Measurements from ENCODE around the gene PEAR1.
A peak's percentile ranks its signal among the peaks of the same experiment; 100 is the strongest.

The PEAR1 gene

DNA sequence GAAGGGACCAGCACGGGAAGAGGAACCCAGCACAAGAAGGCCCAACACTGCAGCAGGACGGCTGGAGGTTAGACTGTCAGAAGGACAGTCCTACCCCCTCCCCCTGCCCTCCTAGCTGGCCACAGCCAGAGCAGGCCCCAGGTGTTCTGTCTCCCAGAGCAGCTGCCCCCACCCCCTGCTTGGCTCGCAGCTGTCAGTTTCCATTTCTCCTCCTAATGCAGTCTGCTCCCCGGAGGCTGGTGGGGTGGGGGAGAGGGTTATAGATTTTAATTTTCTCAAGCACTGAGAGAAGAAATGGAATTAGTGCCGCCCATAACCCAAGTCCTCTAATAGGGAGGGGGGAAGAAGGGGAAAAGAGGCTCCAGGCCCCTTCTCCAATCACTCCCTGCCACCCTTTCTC lies 13.0 kb upstream of the PEAR1 start:
- TF ChIP-seq, protein P1, sequence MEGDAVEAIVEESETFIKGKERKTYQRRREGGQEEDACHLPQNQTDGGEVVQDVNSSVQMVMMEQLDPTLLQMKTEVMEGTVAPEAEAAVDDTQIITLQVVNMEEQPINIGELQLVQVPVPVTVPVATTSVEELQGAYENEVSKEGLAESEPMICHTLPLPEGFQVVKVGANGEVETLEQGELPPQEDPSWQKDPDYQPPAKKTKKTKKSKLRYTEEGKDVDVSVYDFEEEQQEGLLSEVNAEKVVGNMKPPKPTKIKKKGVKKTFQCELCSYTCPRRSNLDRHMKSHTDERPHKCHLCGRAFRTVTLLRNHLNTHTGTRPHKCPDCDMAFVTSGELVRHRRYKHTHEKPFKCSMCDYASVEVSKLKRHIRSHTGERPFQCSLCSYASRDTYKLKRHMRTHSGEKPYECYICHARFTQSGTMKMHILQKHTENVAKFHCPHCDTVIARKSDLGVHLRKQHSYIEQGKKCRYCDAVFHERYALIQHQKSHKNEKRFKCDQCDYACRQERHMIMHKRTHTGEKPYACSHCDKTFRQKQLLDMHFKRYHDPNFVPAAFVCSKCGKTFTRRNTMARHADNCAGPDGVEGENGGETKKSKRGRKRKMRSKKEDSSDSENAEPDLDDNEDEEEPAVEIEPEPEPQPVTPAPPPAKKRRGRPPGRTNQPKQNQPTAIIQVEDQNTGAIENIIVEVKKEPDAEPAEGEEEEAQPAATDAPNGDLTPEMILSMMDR (IDR thresholded peaks at IDR 0.05; ENCODE audit: unreplicated experiment in 3 of 3), result no peak
- H3K36me3 Mint-ChIP-seq (ENCODE audit: low read depth), result no peaks in the 10 kb centered on the region
- H3K27me3 Mint-ChIP-seq (ENCODE audit: low read depth), result peaks cover 53% of the 10 kb centered on the region
- H3K9me3 Mint-ChIP-seq, result no peaks in the 10 kb centered on the region
- H3K4me1 Mint-ChIP-seq, result peaks cover 35% of the 10 kb centered on the region
- H3K4me3 Mint-ChIP-seq, result no peak overlapping the region
- H3K27ac Mint-ChIP-seq, result no peak overlapping the region

DNA sequence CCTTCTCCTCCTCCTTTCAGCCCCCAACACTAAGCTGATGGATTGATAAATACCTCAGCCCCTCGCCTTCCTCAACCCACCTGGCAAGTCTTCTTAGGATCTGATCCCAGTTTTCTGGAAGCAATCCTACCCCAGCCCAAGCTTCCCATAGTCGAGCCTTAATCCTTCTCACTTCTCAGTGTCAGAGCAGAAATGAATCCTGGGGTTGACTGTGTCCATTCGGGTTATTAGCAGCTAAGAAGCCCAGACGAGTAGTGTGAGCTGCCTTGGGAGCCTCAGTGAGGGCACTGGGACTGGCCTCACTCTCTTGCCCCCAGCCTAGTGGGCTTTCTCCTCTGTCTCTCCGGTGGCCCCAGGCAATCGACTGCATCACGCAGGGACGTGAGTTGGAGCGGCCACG lies 12.4 kb upstream of the PEAR1 start:
- TF ChIP-seq, protein P1 (IDR thresholded peaks at IDR 0.05; ENCODE audit: unreplicated experiment in 3 of 3), result no peak
- Mint-ChIP-seq H3K27ac (peak overlapping the region in 2 of 3 experiments; percentile 3 to 46), H3K27me3 (ENCODE audit: low read depth) (peaks cover 53% of the 10 kb centered on the region), H3K4me1 (peaks cover 41% of the 10 kb centered on the region), H3K9me3 (no peaks in the 10 kb centered on the region), H3K4me3 (peak overlapping the region in 1 of 3 experiments; percentile 13), H3K36me3 (ENCODE audit: low read depth) (no peaks in the 10 kb centered on the region)

DNA sequence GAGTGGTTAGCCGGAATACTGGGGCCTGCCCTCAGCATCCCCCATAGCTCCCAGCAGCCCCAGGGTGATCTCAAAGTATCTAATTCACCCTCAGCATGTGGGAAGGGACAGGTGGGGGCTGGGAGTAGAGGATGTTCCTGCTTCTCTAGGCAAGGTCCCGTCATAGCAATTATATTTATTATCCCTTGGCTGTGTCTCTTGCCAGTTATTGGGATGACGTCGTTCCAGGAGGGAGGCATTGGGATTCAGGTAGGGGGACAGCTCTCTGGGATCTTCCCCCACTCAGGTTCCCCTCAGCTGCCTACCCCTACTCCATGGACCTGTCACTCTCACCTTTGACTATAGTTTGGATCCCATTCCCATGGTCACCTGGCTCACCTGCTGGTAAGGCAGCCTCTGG lies 11.9 kb upstream of the PEAR1 start:
- H3K36me3 Mint-ChIP-seq (ENCODE audit: low read depth), result no peaks in the 10 kb centered on the region
- H3K9me3 Mint-ChIP-seq, result no peaks in the 10 kb centered on the region
- peaks cover 42% of the 10 kb centered on the region for H3K4me1 Mint-ChIP-seq
- H3K27me3 Mint-ChIP-seq (ENCODE audit: low read depth), result peaks cover 49% of the 10 kb centered on the region
- H3K27ac Mint-ChIP-seq, result no peak overlapping the region
- H3K4me3 Mint-ChIP-seq, result no peak overlapping the region
- TF ChIP-seq, protein P1 (IDR thresholded peaks at IDR 0.05; ENCODE audit: unreplicated experiment in 3 of 3), result no peak

DNA sequence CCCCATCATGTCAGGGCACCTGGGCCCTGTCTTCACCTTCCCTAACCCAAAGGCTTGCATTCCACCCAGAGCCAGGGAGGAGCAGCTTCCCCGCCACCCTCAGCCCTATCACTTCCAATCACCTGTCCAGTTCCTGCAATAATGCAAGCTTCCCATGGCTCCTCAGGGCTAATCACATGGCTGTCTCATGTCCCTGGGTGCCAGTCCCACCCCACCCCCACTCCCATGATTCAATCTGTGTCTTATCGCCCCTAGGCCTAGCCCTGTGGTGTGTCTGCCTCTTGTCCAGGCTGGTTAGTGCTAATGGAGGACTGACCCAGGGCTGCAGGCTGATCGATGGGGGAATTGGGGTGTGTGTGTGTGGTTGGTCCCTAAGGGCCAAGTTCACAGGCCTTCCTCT lies 11.0 kb upstream of the PEAR1 start:
- H3K9me3 Mint-ChIP-seq, result no peaks in the 10 kb centered on the region
- TF ChIP-seq, protein P1 (IDR thresholded peaks at IDR 0.05; ENCODE audit: unreplicated experiment in 3 of 3), result no peak
- peaks cover 44% of the 10 kb centered on the region for H3K27me3 Mint-ChIP-seq (ENCODE audit: low read depth)
- peaks cover 49% of the 10 kb centered on the region for H3K4me1 Mint-ChIP-seq
- H3K27ac Mint-ChIP-seq, result peak overlapping the region in 2 of 3 experiments; percentile 17 to 19
- no peaks in the 10 kb centered on the region for H3K36me3 Mint-ChIP-seq (ENCODE audit: low read depth)
- no peak overlapping the region for H3K4me3 Mint-ChIP-seq

DNA sequence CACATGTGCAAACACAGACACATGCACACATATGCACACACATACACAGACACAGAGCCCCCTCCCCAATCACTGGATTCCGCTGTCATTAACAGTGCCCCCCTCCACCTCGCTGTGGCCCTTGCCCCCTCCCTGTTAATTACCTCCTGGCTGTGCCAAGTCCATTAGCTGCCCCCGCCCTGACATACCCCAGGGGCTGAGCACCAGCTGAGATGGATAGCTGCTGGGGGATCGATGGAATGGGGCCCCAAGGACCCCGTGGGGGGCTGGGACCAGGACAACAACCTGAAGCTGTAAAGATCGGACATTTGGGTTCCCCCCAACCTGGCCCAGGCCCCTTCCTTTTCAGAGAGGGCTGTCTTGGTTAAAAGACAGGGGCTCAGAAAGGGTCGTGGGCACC lies 9.6 kb upstream of the PEAR1 start:
- Mint-ChIP-seq H3K4me1 (peaks cover 53% of the 10 kb centered on the region), H3K9me3 (no peaks in the 10 kb centered on the region), H3K27ac (peak overlapping the region in 1 of 3 experiments; percentile 17), H3K27me3 (ENCODE audit: low read depth) (peaks cover 36% of the 10 kb centered on the region), H3K36me3 (ENCODE audit: low read depth) (no peaks in the 10 kb centered on the region), H3K4me3 (no peak overlapping the region)
- TF ChIP-seq, protein P1 (IDR thresholded peaks at IDR 0.05; ENCODE audit: unreplicated experiment in 3 of 3), result no peak

DNA sequence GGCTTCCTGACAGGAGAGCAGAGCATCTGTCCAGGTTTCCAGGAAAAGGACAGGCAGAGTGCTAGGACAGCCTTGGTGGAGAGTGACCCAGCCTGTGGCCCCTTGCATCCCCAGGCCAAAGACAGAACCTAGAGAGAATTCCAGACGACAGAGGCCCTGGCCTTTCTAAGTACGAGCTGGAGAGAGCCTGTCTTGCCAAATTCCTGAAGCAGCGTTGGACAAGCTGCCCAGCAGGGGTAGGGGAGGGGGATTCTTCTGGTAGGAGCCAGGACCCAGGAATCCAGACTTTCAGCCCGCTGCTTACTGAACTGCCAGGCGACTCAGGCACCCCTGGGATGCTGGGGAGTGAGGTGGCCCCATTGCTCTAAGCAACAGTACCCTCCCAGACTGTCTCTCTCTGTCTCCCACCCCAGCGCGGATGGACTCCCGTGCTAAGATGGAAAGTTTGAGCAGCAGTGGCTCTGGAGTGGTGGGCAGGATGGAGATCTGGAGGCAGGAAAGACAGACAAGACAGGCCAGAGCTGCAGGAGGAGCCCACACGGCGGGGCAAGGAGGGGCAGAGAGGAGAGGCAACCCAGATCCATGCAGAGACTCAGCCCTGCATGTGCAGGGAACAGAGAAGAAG lies 8.8 kb upstream of the PEAR1 start:
- Mint-ChIP-seq H3K27me3 (ENCODE audit: low read depth) (peaks cover 32% of the 10 kb centered on the region), H3K27ac (peak overlapping the region in 2 of 3 experiments; percentile 54 to 68), H3K9me3 (no peaks in the 10 kb centered on the region), H3K36me3 (ENCODE audit: low read depth) (no peaks in the 10 kb centered on the region), H3K4me3 (peak overlapping the region in 1 of 3 experiments; percentile 1), H3K4me1 (peaks cover 57% of the 10 kb centered on the region)
- TF ChIP-seq, protein P1 (IDR thresholded peaks at IDR 0.05; ENCODE audit: unreplicated experiment in 3 of 3), result no peak

All from nephron (organoid).